Smooth muscle cell (in vitro differentiated cells): ENCODE data around the gene WFS1. TPM values are rescaled to one million over a fixed set of nuclear protein-coding genes. Genes with fewer than 3 reads are reported as not detected.

Experiments used
- DNase-seq: peaks from one replicate; lab custom pipeline; 2025; ENCODE audit not compliant: unreplicated experiment; lab: John Stamatoyannopoulos, UW
- H2AFZ ChIP-seq: fragments of 200-600 bp; sonication (generic); 2 replicates; pipeline ENCODE4 v1.6.0; 2016; ENCODE audit warnings: antibody characterized with exemption, low read depth, mild to moderate bottlenecking
- H3F3A ChIP-seq: fragments of 200-600 bp; sonication (generic); 2 replicates; pipeline ENCODE4 v1.6.0; 2017; ENCODE audit warnings: antibody characterized with exemption, low read depth
- H3K27ac ChIP-seq: fragments of 200-600 bp; sonication (generic); 2 replicates; pipeline ENCODE4 v1.5.1; 2016; ENCODE audit warnings: low read depth, mild to moderate bottlenecking
- H3K27me3 ChIP-seq: fragments of 200-600 bp; sonication (generic); 2 replicates; pipeline ENCODE4 v1.6.1; 2016; ENCODE audit warnings: low read depth, mild to moderate bottlenecking
- H3K36me3 ChIP-seq: fragments of 200-600 bp; sonication (generic); 2 replicates; pipeline ENCODE4 v1.5.1; 2016; ENCODE audit warnings: low read depth
- H3K4me1 ChIP-seq: fragments of 200-600 bp; sonication (generic); 2 replicates; pipeline ENCODE4 v1.5.1; 2016; ENCODE audit warnings: low read depth
- H3K4me2 ChIP-seq: fragments of 200-600 bp; sonication (generic); 2 replicates; pipeline ENCODE4 v1.6.0; 2016; ENCODE audit warnings: mild to moderate bottlenecking
- H3K4me3 ChIP-seq: fragments of 200-600 bp; sonication (generic); 2 replicates; pipeline ENCODE4 v1.5.1; 2016; ENCODE audit warnings: mild to moderate bottlenecking
- H3K79me2 ChIP-seq: fragments of 200-600 bp; sonication (generic); 2 replicates; pipeline ENCODE4 v1.6.0; 2016; ENCODE audit warnings: low read depth, mild to moderate bottlenecking
- H3K9ac ChIP-seq: fragments of 200-600 bp; sonication (generic); 2 replicates; pipeline ENCODE4 v1.6.0; 2016; ENCODE audit warnings: low read depth
- H3K9me3 ChIP-seq: fragments of 200-600 bp; sonication (generic); replicated peaks from 2 replicates; pipeline ENCODE4 v1.5.1; 2016; ENCODE audit warnings: low read depth
- H4K20me1 ChIP-seq: fragments of 200-600 bp; sonication (generic); 2 replicates; pipeline ENCODE4 v1.6.0; 2016; ENCODE audit warnings: low read depth
- CTCF ChIP-seq: fragments of 200-600 bp; sonication (generic); IDR thresholded peaks from 2 replicates; pipeline ENCODE4 v1.5.1; 2017; ENCODE audit warnings: borderline replicate concordance, mild to moderate bottlenecking, antibody characterized with exemption; ENCODE audit not compliant: insufficient read depth, poor library complexity, severe bottlenecking
- WGBS: methylation state at CpG from one replicate; pipeline ENCODE4 v1.1.7; 2016; ENCODE audit warnings: low lambda C conversion rate; 5-methylcytosine and 5-hydroxymethylcytosine counted together
- polyA plus RNA-seq: library from polyadenylated mRNA; unstranded; fragments of >200 nt; fragmentation: Nextera tagmentation; extraction: Ambion mirVana; gene quantifications from 2 replicates; pipeline ENCODE4 v1.2.1, GENCODE V29; 2016
- total RNA-seq: library from RNA; depleted of rRNA; stranded (reverse); fragments of >200 nt; gene quantifications from 2 replicates; pipeline ENCODE4 v1.2.3, GENCODE V29; 2014

Gene WFS1
- total and polyA plus RNA-seq, 2 experiments from 2014 or later: 28.6 to 30.2 TPM

- H3F3A ChIP-seq: peaks cover 7% of the 10 kb centered on the region
- no peak for TF ChIP-seq CTCF
- peaks cover 8% of the 10 kb centered on the region for H3K4me1 ChIP-seq
- H2AFZ ChIP-seq: peak overlapping the region; percentile 80
- no peaks in the 10 kb centered on the region for H3K36me3 ChIP-seq
- H3K27ac ChIP-seq: no peak overlapping the region
- WGBS: 36% methylated on average over 28 of the region's 32 CpGs
- peaks cover 20% of the 10 kb centered on the region for H4K20me1 ChIP-seq
- H3K27me3 ChIP-seq: no peaks in the 10 kb centered on the region
- no peak overlapping the region for H3K9ac ChIP-seq
- H3K4me3 ChIP-seq: peak overlapping the region; percentile 35
- H3K4me2 ChIP-seq: peak overlapping the region; percentile 85
- H3K9me3 ChIP-seq: no peaks in the 10 kb centered on the region
- H3K79me2 ChIP-seq: no peaks in the 10 kb centered on the region
- DNase-seq: no peak
Measured at GRCh38 chr4:6268650-6269615, 717 bp upstream of the WFS1 start.

DNA sequence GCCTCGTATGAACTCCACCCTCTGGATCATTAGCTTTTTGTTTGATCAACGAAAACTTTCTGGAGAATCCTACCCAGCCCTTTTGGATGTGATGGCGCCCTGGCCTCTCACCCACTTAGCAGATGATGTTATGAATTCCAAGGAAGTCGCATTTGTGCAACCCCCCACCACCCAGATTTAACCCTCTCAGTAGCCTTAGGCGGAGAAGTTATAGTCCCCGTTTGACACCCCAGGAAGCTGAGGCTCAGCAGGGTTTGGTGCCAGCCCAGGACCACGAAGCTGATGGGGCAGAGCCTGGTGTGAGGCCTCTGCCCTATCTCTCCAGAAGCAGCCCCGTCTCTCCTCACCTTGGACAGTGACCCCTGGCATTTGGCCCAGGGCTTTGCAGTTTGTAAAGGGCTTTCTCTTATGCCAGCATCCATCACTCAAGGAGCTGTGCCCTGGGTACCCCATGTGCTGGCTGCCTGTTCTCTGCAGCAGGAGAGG lies 1.0 kb downstream of the WFS1 start:
- no peak for TF ChIP-seq CTCF
- Histone ChIP-seq H3K27ac (no peak overlapping the region), H3K4me3 (peak overlapping the region; percentile 100), H3K27me3 (no peaks in the 10 kb centered on the region), H2AFZ (peak overlapping the region; percentile 62), H3F3A (peaks cover 7% of the 10 kb centered on the region), H3K9me3 (no peaks in the 10 kb centered on the region), H3K79me2 (peaks cover 3% of the 10 kb centered on the region), H3K36me3 (no peaks in the 10 kb centered on the region), H3K9ac (peak overlapping the region; percentile 85), H3K4me1 (peaks cover 8% of the 10 kb centered on the region), H3K4me2 (peak overlapping the region; percentile 100), H4K20me1 (peaks cover 37% of the 10 kb centered on the region)
- no peak for DNase-seq
- 41% methylated on average over 8 of the region's 8 CpGs for WGBS

DNA sequence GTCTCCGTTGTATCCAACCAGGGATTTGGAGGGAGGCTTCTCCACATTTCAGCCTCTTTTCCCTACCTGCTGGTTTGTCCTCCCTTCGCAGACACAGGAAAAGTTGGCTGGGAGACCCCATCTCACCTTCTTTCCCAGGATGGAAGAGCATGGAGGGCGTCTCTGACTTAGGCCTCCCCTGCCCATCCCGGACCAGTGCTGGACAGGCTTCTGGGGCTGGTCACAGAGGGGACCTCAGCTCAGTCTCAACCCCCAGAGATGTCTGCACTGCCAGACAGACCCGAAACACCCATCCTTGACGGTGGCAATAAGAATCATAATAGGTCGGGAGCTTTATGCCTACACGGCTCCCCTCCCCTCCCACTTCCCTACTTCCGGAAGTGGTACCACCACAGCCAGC lies 1.6 kb downstream of the WFS1 start:
- no peak overlapping the region for H3K27ac ChIP-seq
- no peaks in the 10 kb centered on the region for H3K36me3 ChIP-seq
- peaks cover 7% of the 10 kb centered on the region for H3F3A ChIP-seq
- peaks cover 8% of the 10 kb centered on the region for H3K4me1 ChIP-seq
- H4K20me1 ChIP-seq: peaks cover 42% of the 10 kb centered on the region
- TF ChIP-seq CTCF: no peak
- H3K79me2 ChIP-seq: peaks cover 8% of the 10 kb centered on the region
- H3K27me3 ChIP-seq: no peaks in the 10 kb centered on the region
- no peak overlapping the region for H3K4me3 ChIP-seq
- H2AFZ ChIP-seq: no peak overlapping the region
- H3K9me3 ChIP-seq: no peaks in the 10 kb centered on the region
- 94% methylated on average over 9 of the region's 9 CpGs for WGBS
- H3K4me2 ChIP-seq: no peak overlapping the region
- DNase-seq: no peak
- no peak overlapping the region for H3K9ac ChIP-seq
